Occipital lobe (tissue), 2 donors: Measurements from ENCODE around the gene GPC3. TPM values are rescaled to one million over a fixed set of nuclear protein-coding genes. Genes with fewer than 3 reads are reported as not detected.
"Not testable (repeated sequence)": the region's sequence is repeated elsewhere in the genome, so short reads cannot be mapped to it uniquely, and the experiment has no call there.

Experiments
- DNase-seq: peaks from one replicate; lab custom pipeline; 2025; lab: John Stamatoyannopoulos, UW
- total RNA-seq: library from RNA; depleted of rRNA; stranded (reverse); fragments of >200 nt; gene quantifications from one replicate; pipeline ENCODE4 v1.2.3, GENCODE V29; 2014

GPC3 gene
- total RNA-seq, result 5.3 TPM

GRCh38 chrX:133985164-133985966, at the start of gene GPC3:
Gene GPC3 (minus strand): TSS chrX:133985594.
- no peak for DNase-seq

DNA sequence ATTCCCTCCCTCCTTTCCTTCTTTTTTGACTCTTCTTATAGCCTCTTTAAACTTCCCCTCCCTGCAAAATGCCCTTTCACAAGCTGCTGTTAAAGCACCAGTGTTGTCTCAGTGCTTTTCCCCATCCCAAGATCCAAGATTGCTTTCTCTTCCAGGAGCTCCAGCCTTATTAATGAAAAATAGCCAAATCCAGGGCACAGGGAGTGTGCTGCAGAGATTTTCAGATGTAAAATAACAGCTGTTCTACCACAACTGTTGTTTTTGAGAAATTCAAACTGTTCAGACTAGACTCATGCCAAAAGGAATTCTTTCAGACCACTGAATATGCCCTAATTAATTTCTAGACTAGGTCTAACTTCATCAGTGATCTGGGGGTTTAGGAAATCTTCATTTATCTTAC, 47.0 kb upstream of the GPC3 start:
- no peak for DNase-seq

- no peak for DNase-seq
Observed at GRCh38 chrX:134026565-134027311, 41.3 kb upstream of the GPC3 start.

- DNase-seq, result no peak
Observed at GRCh38 chrX:134025986-134026545, 40.7 kb upstream of the GPC3 start.

GRCh38 chrX:134024686-134025377, 39.4 kb upstream of the GPC3 start:
- DNase-seq, result no peak

DNA sequence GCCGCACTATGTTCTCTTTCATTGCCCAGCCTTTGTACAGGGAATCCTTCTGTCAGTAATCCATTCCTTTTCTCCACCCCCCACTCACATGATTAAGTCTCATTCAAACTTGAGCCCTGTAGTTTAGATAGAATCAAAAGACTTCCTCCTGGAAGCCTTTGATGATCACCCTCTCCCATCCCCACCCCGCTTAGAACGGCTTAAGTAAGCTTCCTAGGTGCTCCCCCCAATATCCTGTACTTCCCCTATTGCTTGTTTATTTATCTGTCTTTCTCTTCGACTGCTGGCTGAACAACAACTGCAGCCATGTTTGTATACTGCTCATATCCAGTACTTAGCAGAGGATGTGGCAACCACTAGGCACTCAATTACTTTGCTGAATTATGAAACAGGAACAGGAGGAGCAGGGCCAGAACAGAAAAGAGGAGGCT, 38.5 kb upstream of the GPC3 start:
- DNase-seq, result no peak

DNA sequence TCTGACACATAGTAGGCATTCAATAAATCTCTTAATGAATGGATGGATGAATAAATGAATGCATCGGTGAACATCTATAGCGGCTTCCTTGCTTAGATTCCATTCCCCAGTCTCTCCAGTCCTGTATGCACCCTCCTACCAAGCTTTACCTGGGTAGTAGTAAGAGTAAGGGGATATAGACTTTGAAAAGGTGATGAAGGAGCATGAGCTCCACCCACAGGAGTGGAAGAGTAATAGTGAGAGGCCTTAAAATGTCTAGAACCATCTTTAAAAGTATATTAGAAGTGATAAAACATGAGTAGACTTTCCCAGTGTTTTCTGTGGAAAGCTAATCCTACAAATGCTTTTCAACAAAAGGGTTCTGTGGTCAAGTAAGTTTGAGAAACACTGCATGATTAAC, 35.5 kb upstream of the GPC3 start:
- no peak for DNase-seq

DNA sequence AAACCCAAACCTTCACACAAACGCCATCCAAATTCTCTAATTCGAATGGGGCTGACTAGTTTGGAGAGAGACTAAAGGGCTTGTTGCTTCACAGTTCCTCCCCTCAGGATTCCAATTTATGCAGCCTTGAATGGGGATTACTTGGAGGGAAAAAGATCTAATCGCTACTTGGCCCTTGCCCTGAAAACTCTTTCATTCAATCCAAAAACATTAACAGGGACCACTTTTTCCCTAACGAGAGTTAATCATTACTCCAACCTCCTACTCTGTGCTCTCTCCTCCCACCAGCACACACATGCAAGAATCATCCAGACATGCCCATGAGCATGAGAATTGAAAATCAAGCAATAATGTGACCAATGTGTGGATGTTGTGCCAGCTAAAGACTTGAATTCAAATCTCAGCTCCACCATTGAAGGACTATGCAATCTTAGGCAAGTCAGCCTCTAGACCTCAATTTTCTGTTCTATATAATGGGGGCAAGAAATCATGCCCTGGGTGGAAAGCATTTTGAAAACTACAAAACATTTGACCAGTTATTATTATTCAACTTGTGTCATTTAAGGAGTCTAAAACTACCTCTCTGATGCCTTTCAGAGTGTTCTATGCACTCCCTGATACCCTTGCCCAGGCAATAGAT, 34.3 kb upstream of the GPC3 start:
- DNase-seq, result no peak

- DNase-seq, result not testable (repeated sequence)
Observed at GRCh38 chrX:134016309-134016708, 30.9 kb upstream of the GPC3 start.

GRCh38 chrX:134015510-134015909, 30.1 kb upstream of the GPC3 start:
- not testable (repeated sequence) for DNase-seq

- no peak for DNase-seq
Observed at GRCh38 chrX:134013524-134013923, 28.1 kb upstream of the GPC3 start.

DNA sequence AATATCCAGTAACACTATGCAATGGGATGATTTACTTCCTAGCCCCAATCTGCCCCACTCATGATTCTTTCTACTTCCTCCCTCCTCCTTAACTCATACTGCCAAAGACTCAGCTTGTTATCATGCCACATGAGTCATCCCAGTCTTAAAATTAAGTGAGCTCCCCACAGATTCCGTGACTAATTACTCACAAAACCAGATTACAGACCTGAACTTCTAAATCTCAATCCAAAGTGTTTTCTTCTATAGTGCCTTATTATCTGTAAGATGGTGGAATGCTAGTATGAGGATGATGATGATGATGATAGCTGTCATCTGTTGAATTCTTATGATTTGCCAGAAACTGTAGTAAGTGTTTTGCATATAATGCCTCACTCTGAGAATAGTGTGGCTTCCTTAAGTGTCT, 27.7 kb upstream of the GPC3 start:
- DNase-seq, result no peak

- DNase-seq, result no peak
Observed at GRCh38 chrX:134010690-134011089, 25.3 kb upstream of the GPC3 start.

GRCh38 chrX:134007716-134008115, 22.3 kb upstream of the GPC3 start:
- no peak for DNase-seq

- DNase-seq, result no peak
Observed at GRCh38 chrX:134006484-134007161, 21.2 kb upstream of the GPC3 start.

DNA sequence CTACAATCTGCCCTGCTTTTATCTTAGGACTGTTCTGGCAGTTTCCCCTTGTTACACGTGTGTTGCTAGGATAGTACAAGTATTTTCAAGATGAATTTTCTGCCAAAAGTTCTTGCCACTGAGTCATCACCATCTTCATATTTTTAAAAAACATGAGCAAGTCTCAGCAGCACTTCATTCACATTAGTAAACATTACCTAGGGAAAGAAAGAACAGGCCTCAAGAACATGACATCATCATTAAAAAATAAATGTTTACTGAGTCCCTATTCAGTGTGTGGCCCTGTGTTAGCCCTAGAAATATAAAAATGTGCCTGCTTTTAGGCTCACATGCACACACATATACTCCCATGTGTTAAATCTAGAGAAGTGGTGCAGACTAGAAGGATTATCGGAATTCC, 18.7 kb upstream of the GPC3 start:
- DNase-seq, result no peak

DNA sequence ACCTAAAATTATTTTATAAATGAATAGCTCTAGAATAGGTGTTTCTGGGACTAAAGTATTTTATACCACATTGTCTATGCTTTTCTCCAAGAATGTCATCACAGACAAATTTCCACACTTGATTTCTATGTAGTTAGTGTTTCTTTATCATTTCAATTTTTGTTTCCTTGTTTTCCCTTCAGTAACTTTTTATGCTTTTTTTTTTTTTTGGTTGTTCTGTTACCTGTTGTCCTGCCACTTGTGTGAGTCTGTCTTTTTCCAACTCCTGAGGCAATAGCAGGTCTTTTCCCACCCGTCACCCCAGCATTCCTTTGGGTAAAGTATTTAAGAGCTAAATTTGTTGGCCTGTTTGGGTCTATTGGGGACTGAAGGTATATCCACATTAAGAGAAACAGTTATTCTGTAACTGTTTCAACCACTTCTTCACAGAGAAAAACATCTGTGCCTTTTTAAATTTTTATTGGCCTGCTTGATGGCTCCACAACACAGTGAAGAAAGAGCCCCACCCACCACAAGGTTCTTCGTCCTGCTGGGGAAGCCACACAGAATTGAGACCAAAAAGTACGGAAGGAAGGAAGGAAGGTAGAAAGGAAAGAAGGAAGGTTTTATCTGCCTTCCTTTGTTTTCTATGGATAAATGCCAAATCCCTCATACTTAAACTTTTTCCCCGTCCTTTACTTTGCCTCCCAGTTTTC, 17.7 kb upstream of the GPC3 start:
- no peak for DNase-seq

- DNase-seq, result no peak
Observed at GRCh38 chrX:134000260-134001245, 15.2 kb upstream of the GPC3 start.
